Measurements from ENCODE around the gene NUP214. TPM values are rescaled to one million over a fixed set of nuclear protein-coding genes. Genes with fewer than 3 reads are reported as not detected.

NUP214 gene
- total and polyA plus RNA-seq, 7 donors: 11.8 to 28.1 (median 20.1) TPM

DNA sequence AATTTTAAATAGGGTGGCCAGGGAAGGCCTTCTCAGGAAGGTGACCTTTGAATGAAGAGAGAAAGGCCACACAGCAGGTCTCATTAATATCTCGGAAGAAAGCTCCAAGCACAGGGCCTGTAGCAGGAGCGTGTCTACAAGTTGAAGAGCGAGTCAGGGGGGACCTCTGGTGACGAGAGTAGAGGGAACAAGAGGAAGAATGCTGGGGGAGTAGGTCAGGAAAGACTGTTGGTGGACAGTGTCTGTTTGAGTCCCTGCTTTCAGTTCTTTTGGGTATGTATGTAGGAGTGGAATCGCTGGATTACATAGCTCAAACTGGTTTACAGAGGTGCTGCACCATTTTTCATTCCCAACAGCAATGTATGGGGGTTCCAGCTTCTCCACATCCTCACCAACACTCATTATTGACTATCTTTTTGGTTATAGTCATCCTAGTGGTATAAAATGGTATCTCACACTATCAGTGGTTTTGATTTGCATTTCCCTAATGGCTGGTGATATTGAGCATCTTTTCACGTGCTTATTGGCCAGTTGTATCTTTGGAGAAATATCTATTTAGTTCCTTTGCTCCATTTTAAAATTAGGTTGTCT is 55.8 kb downstream of the NUP214 start:
- TF ChIP-seq, protein P1, sequence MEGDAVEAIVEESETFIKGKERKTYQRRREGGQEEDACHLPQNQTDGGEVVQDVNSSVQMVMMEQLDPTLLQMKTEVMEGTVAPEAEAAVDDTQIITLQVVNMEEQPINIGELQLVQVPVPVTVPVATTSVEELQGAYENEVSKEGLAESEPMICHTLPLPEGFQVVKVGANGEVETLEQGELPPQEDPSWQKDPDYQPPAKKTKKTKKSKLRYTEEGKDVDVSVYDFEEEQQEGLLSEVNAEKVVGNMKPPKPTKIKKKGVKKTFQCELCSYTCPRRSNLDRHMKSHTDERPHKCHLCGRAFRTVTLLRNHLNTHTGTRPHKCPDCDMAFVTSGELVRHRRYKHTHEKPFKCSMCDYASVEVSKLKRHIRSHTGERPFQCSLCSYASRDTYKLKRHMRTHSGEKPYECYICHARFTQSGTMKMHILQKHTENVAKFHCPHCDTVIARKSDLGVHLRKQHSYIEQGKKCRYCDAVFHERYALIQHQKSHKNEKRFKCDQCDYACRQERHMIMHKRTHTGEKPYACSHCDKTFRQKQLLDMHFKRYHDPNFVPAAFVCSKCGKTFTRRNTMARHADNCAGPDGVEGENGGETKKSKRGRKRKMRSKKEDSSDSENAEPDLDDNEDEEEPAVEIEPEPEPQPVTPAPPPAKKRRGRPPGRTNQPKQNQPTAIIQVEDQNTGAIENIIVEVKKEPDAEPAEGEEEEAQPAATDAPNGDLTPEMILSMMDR (IDR thresholded peaks at IDR 0.05): no peak
- peak overlapping the region; percentile 50 for H3K27ac ChIP-seq
- intact Hi-C loops (cut with DNase I): no loop called here
- H3K36me3 ChIP-seq (ENCODE audit: insufficient read depth in 1 of 2, low read depth in 1 of 2): peaks cover 5 to 63% of the 10 kb centered on the region in 2 donors
- WGBS, 3 donors: 82 to 85% (median 84%) methylated on average over 6 of the region's 6 CpGs
- DNase-seq (no peak), ATAC-seq (no peak)
- H3K4me1 ChIP-seq: peaks cover 28% of the 10 kb centered on the region
- no peaks in the 10 kb centered on the region for H3K27me3 ChIP-seq (ENCODE audit: insufficient read depth in 3 of 3, low read length in 2 of 3)
- H3K9me3 ChIP-seq: no peaks in the 10 kb centered on the region
- H3K4me3 ChIP-seq: no peak overlapping the region

DNA sequence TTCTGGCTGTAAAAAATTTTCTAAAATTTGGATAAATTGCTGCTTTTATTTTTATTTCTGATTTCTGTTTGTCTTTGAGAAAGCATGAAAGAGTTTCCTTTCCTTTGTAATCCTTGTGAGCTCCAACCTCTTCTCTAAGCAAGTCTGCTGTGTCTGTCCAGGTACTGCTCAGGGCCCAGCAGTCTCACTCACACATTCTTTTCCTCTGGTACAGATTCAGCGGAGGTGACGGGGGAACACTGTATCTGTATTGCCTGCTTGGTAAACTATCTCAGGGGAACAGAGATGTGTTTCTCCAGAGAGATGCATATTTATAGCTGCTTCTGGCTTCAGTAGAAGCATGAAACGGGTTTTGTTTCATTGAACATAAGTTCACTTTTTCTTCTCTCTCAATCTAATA is 60.5 kb downstream of the NUP214 start:
- DNase-seq: no peak
- 81 to 96% (median 91%) methylated on average over 3 of the region's 3 CpGs for WGBS, 3 donors
- Histone ChIP-seq H3K27ac (no peak overlapping the region), H3K4me1 (peaks cover 5% of the 10 kb centered on the region), H3K36me3 (ENCODE audit: insufficient read depth in 1 of 2, low read depth in 1 of 2) (peaks cover 2 to 76% of the 10 kb centered on the region in 2 donors), H3K4me3 (no peak overlapping the region), H3K27me3 (ENCODE audit: insufficient read depth in 3 of 3, low read length in 2 of 3) (no peaks in the 10 kb centered on the region), H3K9me3 (no peaks in the 10 kb centered on the region)
- ATAC-seq: no peak
- TF ChIP-seq, protein P1 (IDR thresholded peaks at IDR 0.05): no peak
- intact Hi-C loops (cut with DNase I): no loop called here

DNA sequence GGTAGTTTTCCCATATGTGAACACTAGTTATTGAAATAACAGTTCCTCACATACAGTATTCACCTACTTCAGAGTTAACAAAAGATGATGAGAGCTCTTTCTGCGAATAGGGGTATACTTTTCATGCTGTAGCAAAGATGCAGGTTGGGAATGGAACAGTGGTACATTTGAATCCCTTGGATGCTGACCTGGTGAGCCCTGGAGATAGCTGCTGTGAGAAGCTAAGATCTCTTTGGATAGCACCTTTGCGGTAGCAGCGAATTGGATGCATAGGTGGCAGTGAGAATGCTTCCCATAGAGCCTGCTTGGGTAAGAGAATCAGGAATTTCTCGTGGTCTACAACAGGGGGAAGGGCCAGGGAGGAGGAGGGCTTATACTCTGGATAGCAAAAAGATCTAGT is 61.2 kb downstream of the NUP214 start:
- no peaks in the 10 kb centered on the region for H3K9me3 ChIP-seq
- no peak overlapping the region for H3K4me3 ChIP-seq
- H3K36me3 ChIP-seq (ENCODE audit: insufficient read depth in 1 of 2, low read depth in 1 of 2): peaks cover 2 to 77% of the 10 kb centered on the region in 2 donors
- ATAC-seq (no peak), DNase-seq (no peak)
- no peaks in the 10 kb centered on the region for H3K4me1 ChIP-seq
- intact Hi-C loops (cut with DNase I): no loop called here
- 84 to 91% (median 91%) methylated on average over 4 of the region's 4 CpGs for WGBS, 3 donors
- TF ChIP-seq, protein P1 (IDR thresholded peaks at IDR 0.05): no peak
- no peaks in the 10 kb centered on the region for H3K27me3 ChIP-seq (ENCODE audit: insufficient read depth in 3 of 3, low read length in 2 of 3)
- H3K27ac ChIP-seq: no peak overlapping the region

DNA sequence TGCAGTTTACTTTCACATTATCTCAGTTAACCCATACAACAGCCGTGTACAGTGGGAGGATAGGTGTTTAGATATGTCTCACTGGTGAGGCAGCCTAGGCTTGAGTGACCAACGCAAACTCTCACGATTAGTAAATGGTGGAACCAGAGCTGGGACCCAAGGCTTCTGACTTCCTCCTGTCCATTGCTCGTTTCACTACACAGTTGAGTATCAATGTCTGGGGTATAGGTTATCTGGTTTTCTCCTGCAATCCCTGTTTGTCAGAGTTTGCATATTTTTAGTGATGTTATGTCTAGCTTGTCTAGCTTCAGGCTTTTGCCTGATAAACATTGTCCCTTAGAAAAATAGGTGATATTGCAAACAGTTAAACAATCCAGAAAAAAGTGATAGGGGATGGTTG is 62.6 kb downstream of the NUP214 start:
- Histone ChIP-seq H3K9me3 (no peaks in the 10 kb centered on the region), H3K4me3 (no peak overlapping the region), H3K27ac (no peak overlapping the region), H3K27me3 (ENCODE audit: insufficient read depth in 3 of 3, low read length in 2 of 3) (no peaks in the 10 kb centered on the region), H3K36me3 (ENCODE audit: insufficient read depth in 1 of 2, low read depth in 1 of 2) (peaks cover 2 to 85% of the 10 kb centered on the region in 2 donors), H3K4me1 (no peaks in the 10 kb centered on the region)
- DNase-seq: no peak
- no peak for ATAC-seq
- TF ChIP-seq, protein P1 (IDR thresholded peaks at IDR 0.05): no peak
- 93 to 95% (median 94%) methylated on average over 4 of the region's 4 CpGs for WGBS, 3 donors
- intact Hi-C loops (cut with DNase I): no loop called here

DNA sequence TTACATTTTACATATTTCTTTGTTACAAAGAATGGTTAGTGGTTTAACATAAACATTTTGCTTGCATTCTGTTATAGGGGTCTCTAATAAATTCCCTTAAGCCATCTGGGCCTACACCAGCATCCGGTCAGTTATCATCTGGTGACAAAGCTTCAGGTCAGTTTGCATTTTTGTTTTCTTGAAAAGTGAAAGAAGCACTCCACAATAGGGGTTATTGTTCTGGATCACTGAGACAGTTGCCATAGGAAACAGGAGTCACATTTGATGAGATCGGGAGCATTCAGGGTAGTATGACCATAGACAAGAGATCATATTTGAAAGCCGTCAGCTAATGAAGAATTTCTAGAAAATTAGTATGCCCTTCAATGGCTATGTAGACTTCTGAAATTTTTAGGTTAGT is 63.6 kb downstream of the NUP214 start:
- H3K27me3 ChIP-seq (ENCODE audit: insufficient read depth in 3 of 3, low read length in 2 of 3): no peaks in the 10 kb centered on the region
- ATAC-seq: no peak
- no peaks in the 10 kb centered on the region for H3K4me1 ChIP-seq
- H3K9me3 ChIP-seq: no peaks in the 10 kb centered on the region
- DNase-seq: no peak
- peaks cover 2 to 94% of the 10 kb centered on the region in 2 donors for H3K36me3 ChIP-seq (ENCODE audit: insufficient read depth in 1 of 2, low read depth in 1 of 2)
- TF ChIP-seq, protein P1 (IDR thresholded peaks at IDR 0.05): no peak
- intact Hi-C loops (cut with DNase I): no loop called here
- 92 to 97% (median 93%) methylated on average over 3 of the region's 3 CpGs for WGBS, 3 donors
- no peak overlapping the region for H3K4me3 ChIP-seq
- no peak overlapping the region for H3K27ac ChIP-seq
